ENCODE data around the gene PIEZO1. TPM values are rescaled to one million over a fixed set of nuclear protein-coding genes. Genes with fewer than 3 reads are reported as not detected.

The PIEZO1 gene
- total RNA-seq, 4 donors from 2014 or later, result 101 to 364 (median 121) TPM

DNA sequence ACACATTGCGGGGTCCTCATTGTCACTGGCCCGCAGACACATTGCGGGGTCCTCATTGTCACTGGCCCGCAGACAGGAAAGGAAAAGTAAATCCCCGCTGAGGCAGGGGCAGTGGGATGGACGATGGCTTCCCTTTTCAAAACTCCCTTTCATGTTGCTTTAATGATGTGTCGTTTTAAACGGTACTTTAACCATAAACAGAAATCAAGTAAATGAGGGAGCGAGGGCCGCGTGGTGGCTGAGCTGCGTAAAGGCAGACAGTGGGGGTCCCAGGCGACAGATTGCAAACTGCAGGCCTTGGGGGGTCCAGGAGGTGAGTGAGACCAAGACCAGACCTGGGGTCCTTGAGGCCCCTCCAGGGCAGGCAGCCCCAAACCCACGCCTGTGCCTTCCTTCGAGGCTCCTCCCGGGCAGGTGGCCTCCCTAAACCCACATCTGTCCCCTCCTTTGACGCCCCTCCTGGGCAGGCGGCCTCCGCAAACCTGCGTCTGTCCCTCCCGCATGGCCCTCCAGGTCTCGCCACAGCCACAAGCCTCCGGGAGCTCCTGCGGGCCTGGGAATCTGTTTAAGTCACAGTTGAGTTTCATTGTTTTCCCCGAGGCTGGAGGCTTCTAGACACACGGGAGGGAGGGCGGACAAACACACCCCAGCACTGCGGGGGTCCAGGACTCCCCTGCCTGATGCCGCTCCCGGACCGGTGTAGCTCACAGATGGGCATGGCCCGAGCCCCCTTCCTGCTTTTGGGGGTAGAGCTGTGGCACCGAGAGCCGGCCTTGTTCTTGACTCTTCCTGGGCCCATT lies 7.3 kb downstream of the PIEZO1 start:
- TF ChIP-seq, protein P1, sequence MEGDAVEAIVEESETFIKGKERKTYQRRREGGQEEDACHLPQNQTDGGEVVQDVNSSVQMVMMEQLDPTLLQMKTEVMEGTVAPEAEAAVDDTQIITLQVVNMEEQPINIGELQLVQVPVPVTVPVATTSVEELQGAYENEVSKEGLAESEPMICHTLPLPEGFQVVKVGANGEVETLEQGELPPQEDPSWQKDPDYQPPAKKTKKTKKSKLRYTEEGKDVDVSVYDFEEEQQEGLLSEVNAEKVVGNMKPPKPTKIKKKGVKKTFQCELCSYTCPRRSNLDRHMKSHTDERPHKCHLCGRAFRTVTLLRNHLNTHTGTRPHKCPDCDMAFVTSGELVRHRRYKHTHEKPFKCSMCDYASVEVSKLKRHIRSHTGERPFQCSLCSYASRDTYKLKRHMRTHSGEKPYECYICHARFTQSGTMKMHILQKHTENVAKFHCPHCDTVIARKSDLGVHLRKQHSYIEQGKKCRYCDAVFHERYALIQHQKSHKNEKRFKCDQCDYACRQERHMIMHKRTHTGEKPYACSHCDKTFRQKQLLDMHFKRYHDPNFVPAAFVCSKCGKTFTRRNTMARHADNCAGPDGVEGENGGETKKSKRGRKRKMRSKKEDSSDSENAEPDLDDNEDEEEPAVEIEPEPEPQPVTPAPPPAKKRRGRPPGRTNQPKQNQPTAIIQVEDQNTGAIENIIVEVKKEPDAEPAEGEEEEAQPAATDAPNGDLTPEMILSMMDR (IDR thresholded peaks at IDR 0.05; ENCODE audit: low read depth), result no peak

GRCh38 chr16:88775825-88776224 lies 9.2 kb downstream of the PIEZO1 start:
- TF ChIP-seq, protein P1 (IDR thresholded peaks at IDR 0.05; ENCODE audit: low read depth), result no peak

- TF ChIP-seq, protein P1 (IDR thresholded peaks at IDR 0.05; ENCODE audit: low read depth), result no peak
Observed at GRCh38 chr16:88774544-88775393, 10.3 kb downstream of the PIEZO1 start.

- TF ChIP-seq, protein P1 (IDR thresholded peaks at IDR 0.05; ENCODE audit: low read depth), result no peak
Observed at GRCh38 chr16:88773812-88774291, 11.2 kb downstream of the PIEZO1 start.

- TF ChIP-seq, protein P1 (IDR thresholded peaks at IDR 0.05; ENCODE audit: low read depth), result no peak
Observed at GRCh38 chr16:88772871-88773811, 11.9 kb downstream of the PIEZO1 start.

GRCh38 chr16:88771294-88771772 lies 13.7 kb downstream of the PIEZO1 start:
- TF ChIP-seq, protein P1 (IDR thresholded peaks at IDR 0.05; ENCODE audit: low read depth), result no peak

All from subcutaneous adipose tissue (tissue), 4 donors.